HG02610 (cell line): ENCODE measurements around the gene GAB1.
A peak's percentile ranks its signal among the peaks of the same experiment; 100 is the strongest.
"Not testable (repeated sequence)": the region's sequence is repeated elsewhere in the genome, so short reads cannot be mapped to it uniquely, and the experiment has no call there.

ENCODE experiments used
- ATAC-seq: cut with Tn5 transposase; IDR thresholded peaks from one replicate; pipeline ENCODE4 v1.9.1; 2021; ENCODE audit warnings: mild to moderate bottlenecking, moderate library complexity; ENCODE audit not compliant: unreplicated experiment

GAB1 gene

DNA sequence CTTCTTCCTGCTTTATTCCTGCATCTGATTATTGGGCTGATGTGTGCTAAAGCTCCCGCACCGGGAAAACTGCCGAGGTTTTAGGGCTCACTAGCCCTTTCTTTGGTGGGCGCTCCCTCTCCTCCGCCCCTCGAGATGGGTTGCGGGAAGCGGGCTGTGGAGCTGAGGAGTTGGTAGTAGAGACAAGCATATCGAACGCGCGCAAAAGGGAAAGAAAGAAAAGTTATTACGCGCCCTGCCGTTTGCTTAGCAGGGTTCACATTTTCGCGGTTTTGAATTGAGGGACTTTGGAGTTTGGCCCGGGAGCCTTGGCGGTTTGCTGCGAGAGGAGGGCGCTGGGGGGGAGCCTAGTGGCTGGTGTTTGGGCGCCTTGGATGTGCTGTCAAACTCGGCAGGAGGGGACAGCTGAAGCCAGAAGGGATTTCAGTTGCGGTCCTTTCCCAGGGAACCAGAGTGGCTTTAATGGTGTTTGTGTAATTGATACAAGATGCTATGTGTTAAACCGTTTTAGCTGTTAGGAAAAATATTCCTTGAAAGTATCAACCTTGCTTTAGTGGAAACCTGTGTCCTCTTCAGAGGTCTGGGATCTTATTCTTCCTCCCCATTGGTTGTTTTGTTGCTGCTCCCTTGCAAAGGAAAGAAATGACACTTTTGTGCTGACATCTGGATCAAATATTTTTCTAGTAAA lies 1.1 kb downstream of the GAB1 start:
- no peak for ATAC-seq

- no peak for ATAC-seq
These were observed 1.6 kb downstream of the GAB1 start for GRCh38 chr4:143338313-143338712.

GRCh38 chr4:143339497-143339896 lies 2.8 kb downstream of the GAB1 start:
- peak; percentile 18 for ATAC-seq

DNA sequence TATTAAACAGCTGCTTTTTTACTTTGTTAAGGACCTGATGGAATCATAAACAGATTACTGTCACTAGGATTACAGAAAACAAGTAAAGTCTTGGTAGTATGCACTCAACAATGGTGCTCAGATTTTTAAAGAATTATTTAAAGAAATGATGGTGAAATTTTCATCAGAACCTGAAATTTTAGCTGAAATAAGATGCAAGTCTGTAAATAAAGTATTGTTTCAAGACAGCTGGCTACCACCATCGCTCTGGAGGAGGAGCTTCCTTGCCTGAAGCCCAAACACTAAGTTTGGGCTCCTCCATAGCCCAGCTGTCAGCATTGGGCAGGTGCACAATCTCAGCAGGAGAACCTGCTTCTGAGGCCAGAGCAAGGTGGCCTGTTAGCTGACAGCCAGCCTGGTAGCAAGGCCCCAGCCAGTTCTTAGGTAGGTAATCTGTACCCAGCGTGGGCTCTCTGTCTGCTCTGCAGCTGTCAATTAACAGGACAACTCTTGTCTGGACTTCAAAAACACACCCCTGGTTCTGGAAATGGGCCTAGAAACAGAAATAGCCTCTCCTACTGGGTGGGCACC lies 4.6 kb downstream of the GAB1 start:
- ATAC-seq: no peak

GRCh38 chr4:143343276-143343831 lies 6.7 kb downstream of the GAB1 start:
- no peak for ATAC-seq

DNA sequence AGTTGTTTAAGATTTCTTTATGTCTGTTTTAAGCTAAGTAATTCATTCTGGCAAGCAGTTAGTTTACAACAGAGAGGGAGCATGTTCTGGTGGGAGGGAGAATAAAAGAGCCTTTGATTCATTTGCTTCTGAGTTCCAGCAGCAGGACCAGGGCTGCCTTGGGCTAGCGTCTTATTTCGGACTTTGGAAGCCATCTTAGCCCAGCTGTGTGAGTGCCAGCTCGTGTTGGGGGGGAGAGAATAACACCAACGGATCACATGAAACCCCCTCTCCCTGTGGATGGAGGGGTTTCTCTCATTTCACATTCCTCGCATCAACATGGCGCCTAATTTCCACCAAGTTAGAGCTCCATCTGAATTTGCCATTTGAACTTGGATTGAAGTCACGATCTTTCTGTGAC lies 7.4 kb downstream of the GAB1 start:
- ATAC-seq: no peak

DNA sequence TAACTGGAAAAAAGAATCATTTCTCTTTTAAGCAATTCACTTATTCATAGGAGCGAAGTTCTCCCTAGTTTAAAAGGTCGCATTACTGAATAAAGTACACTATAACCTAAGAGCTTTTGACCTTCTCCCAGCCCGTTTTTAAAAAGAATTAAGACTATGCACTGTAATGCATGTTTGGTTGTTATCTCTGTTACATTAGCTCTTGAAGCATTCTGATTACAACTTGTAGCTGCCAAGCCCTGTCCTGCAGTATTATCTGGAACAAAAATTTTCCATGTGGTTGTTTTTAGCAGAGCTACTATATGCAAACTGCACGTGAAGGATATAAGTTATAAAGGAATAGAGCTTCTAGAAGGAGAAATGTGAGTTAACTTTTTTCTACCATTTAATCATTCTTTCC lies 8.1 kb downstream of the GAB1 start:
- ATAC-seq: no peak

DNA sequence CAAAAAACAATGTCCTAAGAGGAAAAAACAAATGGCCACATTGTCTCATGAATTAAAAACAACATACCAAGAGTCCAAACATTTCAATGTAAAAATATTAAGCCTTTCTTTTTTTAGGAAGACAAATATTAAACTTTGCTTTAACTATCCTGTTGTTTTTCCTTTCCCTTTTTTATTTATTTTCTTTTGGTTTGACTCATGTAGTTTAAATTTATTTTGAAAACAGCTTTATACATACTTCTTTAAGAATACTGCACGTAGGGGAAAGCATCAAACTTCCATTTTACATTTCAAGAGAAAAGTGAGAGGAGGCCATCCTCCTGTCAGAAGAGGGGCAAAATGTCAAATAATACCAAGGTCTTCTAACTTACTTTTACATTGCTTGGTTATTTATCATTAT lies 8.7 kb downstream of the GAB1 start:
- no peak for ATAC-seq

GRCh38 chr4:143346206-143346605 lies 9.5 kb downstream of the GAB1 start:
- ATAC-seq: no peak

DNA sequence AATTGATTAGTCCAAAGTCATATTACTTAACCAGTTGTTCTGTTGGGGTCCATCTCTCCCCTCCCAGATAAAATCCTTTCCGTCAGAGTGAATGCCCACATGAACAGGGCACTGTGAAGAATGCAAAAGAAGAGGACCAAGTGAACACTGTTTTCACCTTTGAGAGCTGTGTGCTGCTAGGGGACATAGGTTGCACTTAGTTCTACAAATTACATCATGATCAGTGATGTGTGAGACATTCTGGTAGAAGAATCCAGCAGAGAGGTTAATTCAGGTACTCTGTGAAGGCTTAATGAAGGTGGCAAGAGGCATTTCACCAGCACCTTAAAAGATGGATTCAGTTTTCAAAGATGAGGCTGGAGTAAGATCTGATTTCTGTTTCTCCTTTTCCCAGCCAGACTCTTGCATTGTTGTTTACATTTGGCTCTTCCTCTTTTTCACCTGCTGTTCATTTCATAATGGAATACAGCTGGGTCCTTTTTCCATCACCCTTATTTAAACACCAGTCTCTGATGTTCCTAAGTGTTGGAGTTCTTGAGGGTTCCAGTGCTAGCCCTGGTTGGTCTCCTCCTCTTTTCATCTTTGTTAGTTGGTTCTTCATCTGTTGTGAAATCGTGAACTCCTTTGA lies 10.9 kb downstream of the GAB1 start:
- ATAC-seq: no peak

DNA sequence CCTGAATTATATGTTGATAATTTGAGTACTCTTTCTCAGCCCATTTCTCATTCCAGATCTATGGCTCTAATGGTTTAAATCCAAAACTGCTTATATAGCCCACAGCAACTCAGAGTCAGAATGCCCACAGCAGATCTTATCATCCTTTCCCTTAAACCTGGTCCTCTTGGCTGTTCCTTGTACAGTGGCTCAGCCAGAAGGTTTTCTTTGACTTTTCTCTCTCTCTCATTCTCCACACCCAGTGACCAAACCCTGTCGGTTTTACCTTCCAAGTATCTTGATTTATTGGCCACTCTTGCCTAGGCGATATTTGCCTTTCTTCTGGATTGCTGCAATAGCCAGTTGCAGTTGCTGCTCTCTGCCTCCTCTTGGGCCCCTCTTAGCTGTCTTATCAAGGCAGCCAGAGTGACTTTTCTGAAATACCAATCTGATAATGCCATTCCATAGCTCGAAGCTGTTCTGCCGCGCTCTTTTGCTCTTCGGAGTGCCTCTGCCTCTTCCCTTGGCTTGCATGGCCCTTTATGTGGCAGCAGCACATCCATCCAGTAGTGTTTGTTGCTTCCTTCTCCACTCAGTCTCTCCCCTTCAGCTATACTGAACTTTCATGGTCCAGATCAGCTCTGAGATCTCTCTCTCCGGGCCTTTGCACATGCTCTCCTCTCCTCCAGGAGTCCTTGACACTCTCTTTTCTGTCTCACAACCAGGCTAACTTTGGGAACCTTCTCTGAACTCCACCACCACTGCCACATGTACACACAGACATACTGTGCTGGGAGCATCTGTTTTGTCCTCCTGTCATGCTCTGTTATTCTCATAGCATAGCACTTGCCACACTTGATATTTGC lies 11.8 kb downstream of the GAB1 start:
- ATAC-seq: no peak

DNA sequence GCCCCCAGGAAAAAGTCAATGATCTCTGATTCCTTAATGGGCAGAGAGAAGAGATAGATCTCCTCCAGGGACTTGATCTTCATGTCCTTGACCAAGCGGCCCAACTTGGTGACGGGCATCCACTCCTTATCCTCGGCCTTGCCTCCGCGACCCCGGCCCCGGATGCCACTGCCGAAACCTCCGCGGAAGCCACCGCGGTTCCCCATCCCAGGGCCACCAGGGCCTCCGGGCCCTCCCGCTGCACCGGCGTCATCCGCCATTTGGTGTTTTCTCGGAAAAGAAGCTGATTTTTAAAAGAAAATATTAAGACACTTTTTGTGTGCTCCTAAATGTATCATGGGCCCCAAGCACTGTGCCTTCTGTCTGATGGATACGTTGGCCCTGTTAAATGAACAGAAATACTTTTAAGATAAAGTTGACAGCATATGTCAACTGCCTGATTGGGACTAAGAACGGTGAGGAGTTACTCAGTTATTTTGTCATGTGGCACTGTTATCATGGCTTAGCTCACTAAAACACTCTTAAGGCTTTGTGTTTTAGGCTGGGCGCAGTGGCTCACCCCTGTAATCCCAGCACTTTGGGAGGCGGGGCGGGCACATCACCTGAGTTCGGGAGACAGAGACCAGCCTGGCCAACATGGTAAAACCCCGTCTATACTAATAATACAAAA lies 13.3 kb downstream of the GAB1 start:
- not testable (repeated sequence) for ATAC-seq

GRCh38 chr4:143351149-143351691 lies 14.5 kb downstream of the GAB1 start:
- no peak for ATAC-seq

GRCh38 chr4:143351774-143352451 lies 15.2 kb downstream of the GAB1 start:
- ATAC-seq: no peak

- no peak for ATAC-seq
These were observed 16.0 kb downstream of the GAB1 start for GRCh38 chr4:143352720-143353119.

DNA sequence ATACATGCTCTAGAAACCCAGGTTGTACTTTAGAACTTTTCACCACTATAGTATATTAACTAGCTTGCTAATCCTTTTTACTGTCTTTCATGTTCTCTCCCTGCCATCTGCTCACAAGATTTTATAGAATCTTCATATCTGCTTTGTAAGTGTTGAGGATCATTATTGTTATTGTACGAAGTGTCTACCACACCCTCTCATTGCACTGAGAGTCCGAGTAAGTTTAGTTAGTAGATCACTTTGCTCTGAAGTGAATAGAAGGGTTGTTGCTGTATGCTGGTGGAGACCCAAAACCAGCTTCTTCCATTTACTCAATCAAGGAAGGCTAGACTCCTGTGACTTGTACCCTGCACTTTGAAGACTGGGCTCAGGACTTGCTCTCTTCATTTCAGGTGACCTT lies 17.1 kb downstream of the GAB1 start:
- no peak for ATAC-seq

GRCh38 chr4:143354990-143355389 lies 18.3 kb downstream of the GAB1 start:
- ATAC-seq: peak; percentile 29

- ATAC-seq: no peak
These were observed 19.0 kb downstream of the GAB1 start for GRCh38 chr4:143355540-143356217.

DNA sequence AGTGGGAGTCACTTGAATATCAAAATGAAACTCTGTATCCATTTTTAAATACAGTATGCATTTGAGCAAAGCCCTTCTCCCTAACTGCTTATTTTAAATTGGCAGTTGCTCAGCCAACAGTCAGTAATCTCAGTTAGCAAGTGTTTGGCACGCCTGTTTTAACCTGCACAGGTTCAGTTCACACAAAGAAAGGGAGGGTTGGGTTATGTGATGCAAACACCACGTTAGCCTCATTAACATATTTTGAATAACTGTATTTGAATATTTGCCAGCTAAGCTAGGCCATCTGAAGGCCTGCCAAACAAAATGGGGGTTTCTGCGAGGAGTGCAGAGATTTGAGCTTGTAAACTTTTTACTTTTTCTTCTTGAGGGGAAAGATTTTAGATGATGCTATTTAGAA lies 19.8 kb downstream of the GAB1 start:
- no peak for ATAC-seq
